Esophagus (tissue), 2 donors: Measurements from ENCODE around the gene HECTD4. TPM values are rescaled to one million over a fixed set of nuclear protein-coding genes. Genes with fewer than 3 reads are reported as not detected.
"Not testable (repeated sequence)": the region's sequence is repeated elsewhere in the genome, so short reads cannot be mapped to it uniquely, and the experiment has no call there.

Experiments
- H3K27ac ChIP-seq, 2 donors: one replicate each; pipeline ENCODE4 v1.5.1; 2013; ENCODE audit warnings: low read depth in 2 of 2, mild to moderate bottlenecking in 2 of 2, inconsistent platforms in 1 of 2, low read length in 1 of 2, moderate library complexity in 1 of 2
- H3K27me3 ChIP-seq, 2 donors: one replicate each; pipeline ENCODE4 v1.6.1; 2013; ENCODE audit warnings: low read length in 2 of 2, control low read depth in 1 of 2, mild to moderate bottlenecking in 1 of 2; ENCODE audit not compliant: insufficient read depth in 2 of 2, control insufficient read depth in 1 of 2
- H3K36me3 ChIP-seq, 2 donors: one replicate each; pipeline ENCODE4 v1.6.1; 2013; ENCODE audit warnings: low read length in 1 of 2; ENCODE audit not compliant: control insufficient read depth in 2 of 2, insufficient read depth in 2 of 2
- H3K4me1 ChIP-seq, 2 donors: one replicate each; pipeline ENCODE4 v1.6.1; 2013; ENCODE audit warnings: low read length in 1 of 2; ENCODE audit not compliant: control insufficient read depth in 2 of 2, insufficient read depth in 2 of 2
- H3K4me3 ChIP-seq, 2 donors: one replicate each; pipeline ENCODE4 v1.5.1; 2013; ENCODE audit warnings: low read length in 2 of 2, mild to moderate bottlenecking in 2 of 2, low read depth in 1 of 2, moderate library complexity in 1 of 2
- H3K9me3 ChIP-seq, 2 donors: one replicate each; pipeline ENCODE4 v1.6.1; 2013; ENCODE audit warnings: mild to moderate bottlenecking in 2 of 2, low read depth in 1 of 2, low read length in 1 of 2, moderate library complexity in 1 of 2; ENCODE audit not compliant: control insufficient read depth in 2 of 2, insufficient read depth in 1 of 2
- whole genome bisulfite sequencing, 2 donors: extraction: QIAGEN DNeasy Blood & Tissue Kit; methylation state at CpG; one replicate each; pipeline ENCODE4 v1.1.7; 2013; 5-methylcytosine and 5-hydroxymethylcytosine counted together
- polyA plus RNA-seq, 2 donors: library from polyadenylated mRNA; stranded (reverse); fragments of 200-250 nt; gene quantifications; one replicate each; pipeline ENCODE4 v1.2.3, GENCODE V29; 2013
- donor health status: healthy with polysubstance abuse.
- donor health status: Bipolar disorder and iron deficiency.

HECTD4 gene
- polyA plus RNA-seq, 2 donors, result 10.7 to 29.0 TPM

DNA sequence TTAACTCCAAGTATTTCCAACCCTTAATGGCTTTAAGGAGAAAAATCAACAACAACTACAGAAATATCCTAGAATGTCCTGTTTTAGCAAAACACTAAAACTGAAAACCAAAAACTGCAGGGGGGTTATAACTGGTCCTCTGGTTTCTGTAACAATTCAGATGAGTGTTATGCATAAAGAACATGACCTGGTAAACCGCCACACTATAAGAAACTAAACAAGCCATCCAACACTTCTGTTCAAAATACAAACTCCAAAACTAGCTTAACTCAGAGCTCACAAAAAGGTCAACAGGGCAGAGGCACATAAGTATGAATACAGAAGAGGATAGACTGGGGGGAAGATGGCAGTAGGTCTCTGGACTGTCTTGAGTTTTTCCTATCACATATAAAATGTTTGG, 38.0 kb downstream of the HECTD4 start:
- H3K27ac ChIP-seq, result no peak overlapping the region
- no peaks in the 10 kb centered on the region for H3K27me3 ChIP-seq
- no peaks in the 10 kb centered on the region for H3K36me3 ChIP-seq
- H3K4me3 ChIP-seq, result no peak overlapping the region
- no peaks in the 10 kb centered on the region for H3K9me3 ChIP-seq
- peaks cover 0 to 3% of the 10 kb centered on the region in 2 donors for H3K4me1 ChIP-seq
- 91 to 97% methylated on average over 1 of the region's 1 CpG for WGBS, 2 donors

DNA sequence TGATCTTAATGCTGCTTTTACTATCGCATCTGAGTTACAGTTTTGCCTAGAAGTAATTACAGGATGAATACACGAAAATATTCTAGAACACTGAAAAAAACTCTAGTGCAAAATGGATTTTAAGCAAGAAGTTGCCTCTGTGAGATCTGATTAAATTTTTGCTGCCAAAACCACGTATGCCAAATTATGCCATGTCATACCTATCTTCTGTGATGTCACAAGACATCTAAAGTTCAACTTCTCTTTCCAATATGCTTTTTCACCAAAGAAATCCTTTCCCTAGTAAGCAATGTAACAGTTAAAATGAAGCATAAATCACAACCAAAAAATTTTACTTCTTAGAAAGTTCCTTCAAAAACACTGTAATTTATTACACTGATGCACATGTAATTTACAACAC, 39.6 kb downstream of the HECTD4 start:
- H3K36me3 ChIP-seq, result no peaks in the 10 kb centered on the region
- H3K4me3 ChIP-seq, result no peak overlapping the region
- no peaks in the 10 kb centered on the region for H3K27me3 ChIP-seq
- H3K4me1 ChIP-seq, result peaks cover 0 to 3% of the 10 kb centered on the region in 2 donors
- no peaks in the 10 kb centered on the region for H3K9me3 ChIP-seq
- H3K27ac ChIP-seq, result no peak overlapping the region
- 83 to 91% methylated on average over 3 of the region's 3 CpGs for WGBS, 2 donors

GRCh38 chr12:112341046-112341825, 41.0 kb downstream of the HECTD4 start:
- H3K9me3 ChIP-seq, result no peaks in the 10 kb centered on the region
- no peaks in the 10 kb centered on the region for H3K36me3 ChIP-seq
- H3K4me1 ChIP-seq, result peaks cover 0 to 3% of the 10 kb centered on the region in 2 donors
- no peaks in the 10 kb centered on the region for H3K27me3 ChIP-seq
- H3K4me3 ChIP-seq, result no peak overlapping the region
- 45 to 59% methylated on average over 4 of the region's 4 CpGs for WGBS, 2 donors
- no peak overlapping the region for H3K27ac ChIP-seq

GRCh38 chr12:112340230-112340629, 42.0 kb downstream of the HECTD4 start:
- Histone ChIP-seq H3K27ac (no peak overlapping the region), H3K27me3 (no peaks in the 10 kb centered on the region), H3K36me3 (no peaks in the 10 kb centered on the region), H3K9me3 (no peaks in the 10 kb centered on the region), H3K4me1 (peaks cover 0 to 3% of the 10 kb centered on the region in 2 donors), H3K4me3 (no peak overlapping the region)
- WGBS, 2 donors, result 66 to 82% methylated on average over 3 of the region's 3 CpGs

- WGBS, 2 donors, result 94 to 96% methylated on average over 1 of the region's 1 CpG
- H3K27me3 ChIP-seq, H3K9me3 ChIP-seq, H3K4me1 ChIP-seq, H3K4me3 ChIP-seq, H3K27ac ChIP-seq, H3K36me3 ChIP-seq: not testable (repeated sequence)
Observed at GRCh38 chr12:112334999-112335398, 47.2 kb downstream of the HECTD4 start.

- H3K36me3 ChIP-seq, result no peaks in the 10 kb centered on the region
- H3K4me1 ChIP-seq, result peaks cover 0 to 2% of the 10 kb centered on the region in 2 donors
- WGBS, 2 donors, result 60 to 64% methylated on average over 3 of the region's 3 CpGs
Observed at GRCh38 chr12:112333019-112333418, 49.2 kb downstream of the HECTD4 start.

GRCh38 chr12:112331886-112332285, 50.3 kb downstream of the HECTD4 start:
- Histone ChIP-seq H3K27me3 (no peaks in the 10 kb centered on the region), H3K4me3 (no peak overlapping the region), H3K36me3 (no peaks in the 10 kb centered on the region), H3K4me1 (peaks cover 0 to 2% of the 10 kb centered on the region in 2 donors), H3K27ac (no peak overlapping the region), H3K9me3 (no peaks in the 10 kb centered on the region)
- WGBS, 2 donors, result 92 to 94% methylated on average over 4 of the region's 4 CpGs

More at GRCh38 chr12:112333019-112333418, 49.2 kb downstream of the HECTD4 start:
- Histone ChIP-seq H3K27ac (no peak overlapping the region), H3K27me3 (no peaks in the 10 kb centered on the region), H3K4me3 (no peak overlapping the region), H3K9me3 (no peaks in the 10 kb centered on the region)

DNA sequence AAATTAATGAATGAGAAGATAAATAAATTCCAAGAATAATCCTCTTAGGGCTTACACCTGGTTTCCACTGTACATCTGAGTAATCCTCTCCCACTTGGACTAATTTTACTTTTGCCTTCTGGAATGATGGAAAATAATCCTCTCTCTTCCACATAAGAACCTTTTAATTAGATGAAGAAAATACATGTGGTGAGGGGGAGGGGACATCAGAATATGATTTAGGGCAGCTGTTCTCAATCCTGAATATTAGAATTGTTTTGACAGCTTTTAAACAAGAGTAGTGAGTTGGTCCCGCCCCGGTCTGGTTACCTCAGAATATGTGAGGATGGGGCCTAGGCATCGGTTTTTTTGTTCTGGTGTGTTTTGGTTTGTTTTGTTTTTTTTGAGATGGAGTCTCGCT, 51.5 kb downstream of the HECTD4 start:
- H3K4me3 ChIP-seq, result no peak overlapping the region
- H3K27me3 ChIP-seq, result no peaks in the 10 kb centered on the region
- H3K9me3 ChIP-seq, result no peaks in the 10 kb centered on the region
- H3K27ac ChIP-seq, result no peak overlapping the region
- H3K4me1 ChIP-seq, result peaks cover 0 to 2% of the 10 kb centered on the region in 2 donors
- H3K36me3 ChIP-seq, result no peaks in the 10 kb centered on the region
- 76 to 82% methylated on average over 4 of the region's 4 CpGs for WGBS, 2 donors

GRCh38 chr12:112328456-112329124, 53.6 kb downstream of the HECTD4 start:
- Histone ChIP-seq H3K36me3 (no peaks in the 10 kb centered on the region), H3K4me3 (no peak overlapping the region), H3K27me3 (no peaks in the 10 kb centered on the region), H3K4me1 (peaks cover 0 to 2% of the 10 kb centered on the region in 2 donors), H3K27ac (no peak overlapping the region), H3K9me3 (no peaks in the 10 kb centered on the region)
- 42 to 65% methylated on average over 3 of the region's 3 CpGs for WGBS, 2 donors
